Stimulated activated CD4-positive, alpha-beta T cell treated with anti-CD3 and anti-CD28 coated beads, Interleukin-2, amount 100 ng/mL, for 48 hours (primary cell): ENCODE measurements around the gene SLC44A1.

Experiments
- DNase-seq, 2 donors: peaks; one replicate each; pipeline ENCODE4 v3.0.0-alpha.2; 2020

The SLC44A1 gene

DNA sequence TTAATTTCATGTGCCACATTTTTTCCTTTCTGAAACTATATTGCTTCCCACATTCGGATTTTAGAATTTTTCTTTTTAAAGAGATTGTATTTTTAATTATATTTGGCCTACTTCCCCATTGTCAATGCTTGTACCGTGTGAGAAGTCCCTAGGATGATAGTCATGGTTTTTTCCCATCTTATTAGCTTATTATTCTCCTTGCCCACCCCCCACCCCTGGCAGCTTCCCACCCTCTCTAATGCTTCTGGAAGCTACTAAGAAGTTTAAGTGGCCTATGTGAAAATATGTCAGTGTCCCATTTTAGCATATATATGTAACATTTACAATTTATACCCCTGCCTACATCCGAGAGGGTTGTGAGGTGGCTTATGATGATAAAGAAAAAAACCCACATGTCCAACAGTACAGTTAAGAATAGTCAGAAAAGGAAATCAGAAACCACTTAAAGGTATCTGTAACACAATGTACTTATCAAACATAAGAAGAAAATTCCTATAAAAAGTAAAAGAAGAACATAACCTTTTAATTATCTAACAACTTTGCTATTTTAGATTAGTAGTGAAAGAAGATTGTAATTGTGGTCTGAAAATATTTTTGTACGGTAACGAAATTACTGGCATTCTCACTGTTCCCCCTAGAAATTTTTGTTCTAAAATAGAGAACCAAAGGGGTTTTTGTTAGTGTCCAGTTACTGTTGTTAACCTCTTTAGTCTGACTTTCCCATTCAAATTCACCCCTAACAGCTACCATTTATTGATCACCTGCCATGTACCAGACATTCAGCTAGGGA is 62.1 kb downstream of the SLC44A1 start:
- DNase-seq: no peak

GRCh38 chr9:105307591-105308130 is 63.2 kb downstream of the SLC44A1 start:
- no peak for DNase-seq

DNA sequence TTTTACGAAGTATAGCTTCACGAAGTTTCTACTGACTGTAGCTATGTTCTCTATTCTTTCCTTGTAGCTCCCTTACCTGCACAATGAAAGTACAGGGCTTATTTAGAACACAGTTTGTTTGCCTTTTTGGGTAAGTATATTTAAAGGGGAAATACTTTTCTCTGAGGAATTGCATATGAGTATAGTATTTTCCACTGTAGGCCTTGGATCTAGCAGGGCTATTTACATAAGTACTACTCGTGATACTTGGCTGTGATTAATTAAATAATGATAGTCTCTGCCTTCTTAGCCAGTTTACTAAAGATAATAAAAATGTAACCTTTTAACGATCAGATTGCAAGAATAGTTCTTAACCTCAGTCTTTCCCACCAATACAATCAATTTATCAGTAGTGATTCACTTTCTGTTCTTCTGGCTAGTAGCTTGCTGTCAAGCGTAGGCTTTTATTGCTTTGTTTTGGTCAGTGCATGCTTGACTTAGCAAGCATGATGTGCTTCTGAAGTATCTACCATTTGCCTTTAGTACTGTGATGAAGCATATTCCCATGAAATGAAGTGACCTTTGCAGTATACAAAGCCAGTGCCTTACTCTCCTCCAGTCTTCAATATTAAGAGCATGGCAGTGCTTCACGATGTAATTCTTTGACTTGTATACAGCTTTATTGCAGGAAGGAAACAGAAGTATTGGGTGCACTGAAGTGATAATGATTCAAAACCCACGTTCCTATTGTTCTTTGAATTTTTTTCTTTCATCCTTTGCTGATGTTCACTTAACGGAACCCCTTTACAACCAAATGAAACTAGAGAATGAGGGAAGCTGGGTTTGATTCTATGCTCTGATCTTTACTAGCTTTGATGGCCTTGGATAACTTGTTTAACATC is 64.2 kb downstream of the SLC44A1 start:
- DNase-seq: no peak

DNA sequence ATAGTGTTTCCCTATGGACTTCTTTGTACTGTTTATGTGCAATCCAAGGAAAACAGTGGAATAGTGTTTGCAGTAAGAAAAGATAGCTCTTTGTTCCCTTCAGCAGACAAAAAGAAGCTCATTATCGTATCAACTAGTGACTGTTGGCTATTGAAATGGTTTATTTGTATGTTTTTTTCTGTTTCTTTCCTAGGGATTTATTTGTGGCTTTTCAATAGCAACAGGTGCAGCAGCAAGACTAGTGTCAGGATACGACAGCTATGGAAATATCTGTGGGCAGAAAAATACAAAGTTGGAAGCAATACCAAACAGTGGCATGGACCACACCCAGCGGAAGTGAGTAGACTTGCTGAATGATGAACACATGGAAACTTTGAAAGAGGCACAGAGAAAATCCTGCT is 65.1 kb downstream of the SLC44A1 start:
- DNase-seq: no peak

DNA sequence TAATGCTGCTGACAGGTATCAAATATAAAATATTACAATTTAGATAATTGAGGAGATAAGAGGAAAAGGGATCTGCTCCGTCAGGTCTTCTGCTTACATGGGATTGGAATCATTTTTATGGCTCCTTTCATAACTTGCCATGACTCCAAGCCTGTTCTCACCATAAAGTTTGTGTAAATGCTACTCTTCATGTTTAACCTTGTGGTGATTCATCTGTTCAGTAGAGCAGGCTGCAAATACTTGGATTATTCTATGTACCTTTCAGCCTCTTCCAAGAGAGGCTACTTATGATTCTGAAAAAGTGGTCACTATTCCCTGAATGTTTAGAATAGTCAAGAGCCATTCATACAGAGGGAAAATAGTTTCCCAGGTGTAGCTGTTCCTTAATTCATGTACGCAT is 66.9 kb downstream of the SLC44A1 start:
- DNase-seq: no peak

GRCh38 chr9:105313238-105313637 is 68.8 kb downstream of the SLC44A1 start:
- no peak for DNase-seq

DNA sequence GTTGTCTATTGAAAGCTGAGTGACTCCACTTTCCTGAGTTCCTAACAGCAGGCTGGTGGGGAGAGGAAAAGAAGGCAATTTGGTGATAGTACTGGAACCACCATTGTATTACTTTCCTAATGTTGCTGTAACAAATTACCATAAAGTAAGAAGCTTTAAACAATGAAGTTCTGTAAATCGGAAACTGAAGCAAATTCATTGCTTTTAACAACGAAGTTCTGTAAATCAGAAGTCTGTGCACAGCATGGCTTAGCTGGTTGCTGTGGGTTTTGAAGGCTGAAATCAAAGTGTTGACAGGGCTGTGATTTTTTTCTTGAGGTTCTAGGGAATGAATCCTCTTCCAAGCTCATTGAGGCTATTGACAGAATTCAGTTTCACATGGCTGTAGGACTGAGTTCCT is 72.3 kb downstream of the SLC44A1 start:
- DNase-seq: no peak

- no peak for DNase-seq
These were observed 74.3 kb downstream of the SLC44A1 start for GRCh38 chr9:105318729-105319191.

DNA sequence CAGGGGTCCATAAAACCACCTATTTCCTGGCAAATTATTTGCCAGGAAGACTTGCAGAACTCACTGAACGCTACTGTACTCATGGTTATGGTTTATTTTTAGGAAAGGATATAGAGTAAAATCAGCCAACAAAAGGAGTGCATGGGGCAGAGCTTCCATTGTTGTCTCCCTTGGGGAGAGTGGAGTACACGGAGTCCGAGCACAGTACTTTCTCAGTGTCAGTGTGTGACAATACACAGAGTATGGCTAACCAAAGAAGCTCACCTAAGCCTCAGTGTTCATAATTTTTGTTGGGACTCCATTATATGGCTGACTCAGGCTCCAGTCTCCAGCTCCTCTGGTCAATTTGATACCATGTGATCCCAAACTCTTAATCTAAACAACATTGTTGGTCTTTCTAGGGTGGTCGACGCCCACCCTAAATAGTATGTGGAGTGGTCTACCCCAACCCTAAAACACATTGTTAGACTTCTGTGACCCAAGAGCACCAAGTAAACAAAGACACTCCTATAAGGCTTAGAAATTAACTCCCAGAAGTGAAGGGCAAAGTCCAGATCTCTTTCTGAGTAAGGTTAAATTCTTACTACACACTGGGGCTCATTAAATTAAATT is 74.9 kb downstream of the SLC44A1 start:
- DNase-seq: no peak

DNA sequence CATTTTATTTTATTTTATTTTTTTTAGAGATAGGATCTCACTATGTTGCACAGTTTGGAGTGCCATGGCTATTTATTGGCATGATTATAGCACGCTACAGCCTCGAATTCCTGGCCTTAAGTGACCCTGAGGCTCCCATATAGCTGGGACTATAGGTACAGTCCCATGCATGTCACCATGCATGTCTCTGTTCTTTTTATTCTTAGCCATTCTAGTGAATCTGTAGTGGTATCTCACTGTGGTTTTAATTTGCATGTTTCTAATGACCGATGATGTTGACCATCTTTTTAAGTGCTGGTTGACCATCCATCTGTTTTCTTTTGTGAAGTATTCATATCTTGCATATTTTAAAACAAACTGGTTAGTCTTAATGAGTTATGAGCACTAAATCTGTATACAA is 76.1 kb downstream of the SLC44A1 start:
- no peak for DNase-seq

GRCh38 chr9:105328296-105328695 is 83.8 kb downstream of the SLC44A1 start:
- DNase-seq: no peak

- DNase-seq: no peak
These were observed 84.6 kb downstream of the SLC44A1 start for GRCh38 chr9:105328872-105329718.

GRCh38 chr9:105329719-105330062 is 85.2 kb downstream of the SLC44A1 start:
- no peak for DNase-seq

- DNase-seq: no peak
These were observed 85.8 kb downstream of the SLC44A1 start for GRCh38 chr9:105330201-105330600.

DNA sequence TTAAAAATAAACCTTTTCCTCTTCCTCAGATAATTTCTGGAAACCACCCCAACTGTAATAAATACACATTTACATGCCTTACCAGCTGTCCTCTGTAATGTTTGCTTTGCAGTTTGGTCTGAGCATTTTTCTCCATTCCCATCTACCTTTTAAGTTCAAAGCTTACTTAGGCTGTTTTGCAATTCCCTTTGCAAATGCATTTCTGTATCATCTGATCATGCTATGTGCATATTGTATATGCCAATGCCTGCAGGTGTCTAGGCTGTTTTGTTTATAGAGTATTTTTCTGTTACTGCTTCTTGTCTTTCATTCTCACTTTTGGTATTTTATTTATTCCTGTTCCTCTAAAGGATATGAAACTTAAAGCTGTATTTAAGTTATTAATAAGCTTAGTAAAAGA is 86.3 kb downstream of the SLC44A1 start:
- no peak for DNase-seq

DNA sequence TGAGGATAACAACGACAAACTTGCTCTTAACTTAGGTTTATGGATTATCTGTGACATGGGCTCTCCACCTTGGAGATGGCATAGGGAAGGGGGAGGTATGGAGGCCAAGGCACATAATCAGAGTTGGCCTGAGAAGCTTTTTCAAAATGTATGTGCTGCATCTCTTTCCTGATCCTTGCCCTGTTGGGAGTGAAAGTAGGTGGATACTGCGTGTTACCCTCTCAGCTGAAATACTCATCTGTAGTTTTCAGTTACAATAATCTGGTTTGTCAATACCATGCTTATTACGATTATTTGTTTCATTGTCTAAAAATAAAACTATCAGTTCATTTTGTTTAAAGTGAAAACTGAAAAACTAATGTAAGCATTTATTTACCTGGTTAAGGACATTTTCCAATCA is 86.7 kb downstream of the SLC44A1 start:
- DNase-seq: no peak

GRCh38 chr9:105331755-105332154 is 87.3 kb downstream of the SLC44A1 start:
- DNase-seq: no peak

DNA sequence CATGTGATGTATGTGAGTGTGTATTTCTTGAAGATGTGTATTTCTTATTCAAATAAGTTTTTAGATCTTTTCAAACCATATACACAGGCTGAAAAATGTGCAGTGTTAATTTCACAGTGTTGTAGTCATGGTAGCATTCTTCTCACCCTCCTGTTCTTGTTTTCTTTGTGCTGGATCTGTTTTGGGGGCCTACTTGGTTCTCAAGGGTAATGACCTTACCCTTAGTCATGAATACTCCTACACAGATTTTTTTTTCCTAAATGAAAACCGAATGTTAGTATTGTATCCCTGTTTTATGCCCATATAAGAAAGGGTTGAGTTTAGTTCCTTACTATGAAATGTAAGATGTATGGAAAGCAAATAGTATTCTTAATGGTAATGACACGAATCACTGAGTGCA is 88.0 kb downstream of the SLC44A1 start:
- DNase-seq: no peak

- no peak for DNase-seq
These were observed 88.6 kb downstream of the SLC44A1 start for GRCh38 chr9:105333076-105333475.

GRCh38 chr9:105333811-105334210 is 89.4 kb downstream of the SLC44A1 start:
- no peak for DNase-seq

DNA sequence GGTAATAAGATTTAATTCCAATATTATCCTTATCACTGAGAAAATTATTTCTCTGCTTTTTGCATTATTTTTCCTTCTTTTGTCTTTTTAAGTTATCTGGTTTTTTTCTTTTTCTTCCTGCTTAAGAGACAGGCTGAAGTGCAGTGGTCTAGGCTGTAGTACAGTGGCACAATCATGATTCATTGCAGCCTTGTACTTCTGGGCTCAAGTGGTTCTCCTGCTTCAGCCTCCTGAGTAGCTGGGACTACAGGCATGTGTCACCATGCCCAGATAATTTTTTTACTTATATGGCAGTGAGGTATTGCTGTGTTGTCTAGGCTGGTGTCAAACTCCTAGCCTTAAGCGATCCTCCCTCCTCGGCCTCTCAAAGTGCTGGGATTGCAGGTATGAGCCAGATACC is 93.9 kb downstream of the SLC44A1 start:
- DNase-seq: no peak

GRCh38 chr9:105339849-105340248 is 95.4 kb downstream of the SLC44A1 start:
- no peak for DNase-seq
